ENCODE data around the gene MINK1. TPM values are rescaled to one million over a fixed set of nuclear protein-coding genes. Genes with fewer than 3 reads are reported as not detected.

Gene MINK1
- total and polyA plus RNA-seq, 2 donors (not counting 1 experiment from before 2014, with no cell fraction given), result 109 to 160 TPM

DNA sequence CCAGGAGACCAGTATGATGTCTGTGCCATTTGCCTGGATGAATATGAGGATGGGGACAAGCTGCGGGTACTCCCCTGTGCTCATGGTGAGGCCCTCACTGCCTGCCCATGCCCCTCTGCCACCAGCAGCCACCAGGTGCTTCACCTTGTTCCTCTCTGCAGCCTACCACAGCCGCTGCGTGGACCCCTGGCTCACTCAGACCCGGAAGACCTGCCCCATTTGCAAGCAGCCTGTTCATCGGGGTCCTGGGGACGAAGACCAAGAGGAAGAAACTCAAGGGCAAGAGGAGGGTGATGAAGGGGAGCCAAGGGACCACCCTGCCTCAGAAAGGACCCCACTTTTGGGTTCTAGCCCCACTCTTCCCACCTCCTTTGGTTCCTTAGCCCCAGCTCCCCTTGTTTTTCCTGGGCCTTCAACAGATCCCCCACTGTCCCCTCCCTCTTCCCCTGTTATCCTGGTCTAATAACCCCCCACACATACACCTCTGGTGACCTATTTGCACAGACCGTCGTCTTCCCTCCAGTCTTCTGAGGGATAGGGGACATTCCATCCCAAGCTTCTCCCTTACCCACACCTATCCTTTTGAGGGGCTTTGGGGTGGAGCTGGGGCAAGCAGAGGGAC lies 111.5 kb downstream of the MINK1 start:
- Histone ChIP-seq H2AFZ (ENCODE audit: insufficient read depth, low read depth, low read length, poor library complexity, severe bottlenecking) (no peak overlapping the region), H3K9ac (ENCODE audit: low read length) (peak overlapping the region; percentile 38), H3K36me3 (replicated peaks in 1 of 2; ENCODE audit: control extremely low read depth in 1 of 2, control insufficient read depth in 1 of 2, extremely low read depth in 1 of 2, insufficient read depth in 2 of 2, low read length in 1 of 2) (peaks cover 0 to 44% of the 10 kb centered on the region in 2 experiments), H3K9me3 (ENCODE audit: control extremely low read depth in 1 of 3, control insufficient read depth in 2 of 3, insufficient read depth in 1 of 3, low read length in 2 of 3) (no peaks in the 10 kb centered on the region), H3K79me2 (ENCODE audit: control insufficient read depth, insufficient read depth, low read length) (peaks cover 72% of the 10 kb centered on the region), H3K27me3 (replicated peaks in 1 of 4; ENCODE audit: control extremely low read depth in 1 of 4, control insufficient read depth in 3 of 4, insufficient read depth in 4 of 4, low read length in 3 of 4) (no peaks in the 10 kb centered on the region), H3K4me2 (replicated peaks; ENCODE audit: low read depth, low read length, poor library complexity, severe bottlenecking) (peak overlapping the region; percentile 98), H3K4me1 (ENCODE audit: control insufficient read depth in 2 of 2, insufficient read depth in 2 of 2, low read length in 2 of 2) (peaks cover 60 to 66% of the 10 kb centered on the region in 2 donors), H3K27ac (ENCODE audit: low read length in 2 of 2) (peak overlapping the region; percentile 30 to 93), H4K20me1 (ENCODE audit: control insufficient read depth, insufficient read depth, low read length, poor library complexity, severe bottlenecking) (peaks cover 43% of the 10 kb centered on the region), H3K4me3 (ENCODE audit: control extremely low read depth in 1 of 5, extremely low read depth in 1 of 5, insufficient read depth in 1 of 5, low read depth in 2 of 5, low read length in 4 of 5) (peak overlapping the region in 4 of 5 experiments; percentile 16 to 40 (median 24))
- ChIA-PET POLR2A (interaction anchor here (1.0 to 2.7 kb wide), 2 partner anchors 23 to 36 kb away, joined by 3 to 9 read pairs; partner anchors contain the start of gene SPAG7), CTCF (interaction anchor here (0.7 to 1.3 kb wide), 2 partner anchors 22 to 107 kb away, joined by 3 read pairs; partner anchors contain the start of gene SPAG7)
- peak overlapping the region; percentile 86 for H3K4me3 Mint-ChIP-seq
- ATAC-seq (ENCODE audit: low read depth) (no peak), DNase-seq (no peak)
- H3K4me1 Mint-ChIP-seq, result peaks cover 66% of the 10 kb centered on the region
- no peaks in the 10 kb centered on the region for H3K27me3 Mint-ChIP-seq
- TF ChIP-seq, protein P1, sequence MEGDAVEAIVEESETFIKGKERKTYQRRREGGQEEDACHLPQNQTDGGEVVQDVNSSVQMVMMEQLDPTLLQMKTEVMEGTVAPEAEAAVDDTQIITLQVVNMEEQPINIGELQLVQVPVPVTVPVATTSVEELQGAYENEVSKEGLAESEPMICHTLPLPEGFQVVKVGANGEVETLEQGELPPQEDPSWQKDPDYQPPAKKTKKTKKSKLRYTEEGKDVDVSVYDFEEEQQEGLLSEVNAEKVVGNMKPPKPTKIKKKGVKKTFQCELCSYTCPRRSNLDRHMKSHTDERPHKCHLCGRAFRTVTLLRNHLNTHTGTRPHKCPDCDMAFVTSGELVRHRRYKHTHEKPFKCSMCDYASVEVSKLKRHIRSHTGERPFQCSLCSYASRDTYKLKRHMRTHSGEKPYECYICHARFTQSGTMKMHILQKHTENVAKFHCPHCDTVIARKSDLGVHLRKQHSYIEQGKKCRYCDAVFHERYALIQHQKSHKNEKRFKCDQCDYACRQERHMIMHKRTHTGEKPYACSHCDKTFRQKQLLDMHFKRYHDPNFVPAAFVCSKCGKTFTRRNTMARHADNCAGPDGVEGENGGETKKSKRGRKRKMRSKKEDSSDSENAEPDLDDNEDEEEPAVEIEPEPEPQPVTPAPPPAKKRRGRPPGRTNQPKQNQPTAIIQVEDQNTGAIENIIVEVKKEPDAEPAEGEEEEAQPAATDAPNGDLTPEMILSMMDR (IDR thresholded peaks at IDR 0.05), result no peak
- no peak for TF ChIP-seq EZH2 (IDR thresholded peaks at IDR 0.05; ENCODE audit: borderline replicate concordance, insufficient read depth, low read depth, low read length, poor library complexity, severe bottlenecking)
- H3K9me3 Mint-ChIP-seq (ENCODE audit: insufficient read depth), result no peaks in the 10 kb centered on the region
- intact Hi-C loops (cut with micrococcal nuclease), result loop anchor here (5.0 to 10.0 kb wide), 6 partner anchors 73 to 982 kb away; partner anchors contain the start of genes ATP2A3, MED11, PLD2 and ZNF594
- WGBS (ENCODE audit: insufficient coverage), result 0% methylated on average over 1 of the region's 8 CpGs
- peak overlapping the region; percentile 89 for H3K27ac Mint-ChIP-seq
